Stimulated activated CD8-positive, alpha-beta memory T cell treated with anti-CD3 and anti-CD28 coated beads, Interleukin-15, amount 100 ng/mL, for 4 hours (primary cell): Measurements from ENCODE around the gene ADORA1.

Experiments
- DNase-seq, 2 donors: peaks; one replicate each; pipeline ENCODE4 v3.0.0-alpha.2; 2020; ENCODE audit warnings: low read depth in 2 of 2

The ADORA1 gene

GRCh38 chr1:203093754-203094410 lies 33.6 kb upstream of the ADORA1 start:
- no peak for DNase-seq

DNA sequence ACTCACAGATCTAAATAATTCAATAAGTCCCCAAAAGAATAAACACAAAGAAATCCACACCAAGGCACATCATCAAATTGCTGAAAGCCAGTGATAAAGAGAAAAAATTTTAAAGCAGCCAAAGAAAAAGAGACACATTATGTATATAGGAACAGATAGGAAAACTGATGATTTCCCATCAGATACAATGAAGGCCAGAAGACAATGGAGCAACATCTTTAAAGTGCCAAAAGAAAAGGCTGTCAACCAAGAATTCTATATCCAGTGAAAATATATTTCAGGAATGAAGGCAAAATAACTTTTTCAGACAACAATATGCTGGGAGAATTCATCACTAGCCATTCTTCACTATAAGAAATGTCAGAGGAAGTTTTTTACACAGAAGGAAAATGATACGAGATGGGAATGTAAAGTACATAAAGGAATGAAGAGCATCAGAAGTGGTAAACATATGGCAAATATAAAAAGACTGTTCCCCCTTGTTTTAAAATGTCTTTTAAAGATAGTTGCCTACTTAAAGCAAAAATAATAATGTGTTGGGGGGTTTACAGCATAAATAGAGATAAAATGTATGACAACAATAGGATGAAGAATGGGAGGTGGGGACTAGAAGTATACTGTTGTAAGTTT lies 32.4 kb upstream of the ADORA1 start:
- DNase-seq, result no peak

DNA sequence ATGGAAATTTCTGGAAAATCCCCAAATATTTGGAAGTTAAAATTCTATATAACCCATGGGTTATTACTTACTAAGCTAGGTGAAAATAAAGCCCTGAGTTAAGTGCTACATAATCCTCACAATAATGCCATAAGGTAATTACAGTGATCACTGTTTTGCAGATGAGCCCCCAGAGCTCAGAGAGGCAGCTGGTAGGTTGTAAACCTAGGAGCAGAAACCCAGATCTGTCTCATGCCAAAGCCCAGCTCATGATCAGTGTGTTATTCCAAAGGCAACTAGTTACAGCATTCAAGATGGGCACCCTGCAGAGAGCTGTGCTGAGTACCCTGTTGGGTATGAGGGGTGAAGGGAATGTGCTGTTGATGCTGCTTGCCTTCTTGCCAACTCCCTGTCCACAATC lies 31.0 kb upstream of the ADORA1 start:
- DNase-seq, result no peak

DNA sequence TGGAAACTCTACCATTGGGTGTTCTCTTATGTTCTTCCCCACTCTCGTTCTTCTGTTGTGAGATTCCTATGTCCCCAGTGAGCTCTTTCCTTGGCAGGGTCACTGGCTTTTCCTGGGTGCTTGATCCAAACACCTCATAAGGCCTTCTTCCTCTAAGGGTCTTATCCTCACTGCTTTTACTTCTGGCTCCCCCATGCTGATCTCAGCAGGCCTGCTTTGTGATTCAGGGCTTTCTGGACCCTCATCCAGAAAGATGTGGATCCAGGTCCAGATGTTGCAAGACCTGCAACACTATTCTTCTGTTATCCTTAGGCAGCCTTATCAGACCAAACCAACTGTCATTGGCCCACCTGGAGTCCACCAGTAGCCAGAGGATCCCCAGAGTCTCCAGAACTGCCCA lies 30.5 kb upstream of the ADORA1 start:
- DNase-seq, result no peak

GRCh38 chr1:203098445-203098844 lies 29.1 kb upstream of the ADORA1 start:
- DNase-seq, result no peak

DNA sequence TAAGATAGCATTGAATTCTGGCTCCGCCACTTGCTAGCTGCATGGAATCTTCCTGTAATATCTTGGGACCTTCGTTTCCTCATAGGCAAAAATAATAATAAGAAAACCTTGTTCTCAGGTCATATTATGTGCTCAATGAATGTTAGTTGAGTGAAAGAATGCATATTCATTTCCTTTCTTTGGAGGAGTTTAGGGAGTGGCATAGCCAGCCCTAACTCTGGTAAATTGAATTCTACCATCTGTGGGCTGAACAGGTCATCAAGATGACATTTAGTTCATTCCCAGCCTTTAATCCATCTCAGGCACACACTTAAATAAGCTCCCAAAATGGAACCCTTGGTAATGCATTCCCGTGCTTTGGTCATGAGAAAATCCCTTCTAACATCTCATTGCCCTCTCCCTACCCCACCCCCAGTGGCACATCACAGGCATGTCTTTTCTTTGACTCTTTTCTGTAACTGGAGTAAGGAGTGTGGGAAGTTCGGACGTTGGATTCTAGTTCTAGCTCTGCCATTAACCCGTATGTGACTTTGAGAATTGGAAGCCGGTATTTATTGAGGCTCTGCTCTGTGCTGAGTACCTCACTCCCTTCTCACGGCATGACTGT lies 28.5 kb upstream of the ADORA1 start:
- no peak for DNase-seq

- DNase-seq, result no peak
Observed at GRCh38 chr1:203099805-203100515, 27.6 kb upstream of the ADORA1 start.

DNA sequence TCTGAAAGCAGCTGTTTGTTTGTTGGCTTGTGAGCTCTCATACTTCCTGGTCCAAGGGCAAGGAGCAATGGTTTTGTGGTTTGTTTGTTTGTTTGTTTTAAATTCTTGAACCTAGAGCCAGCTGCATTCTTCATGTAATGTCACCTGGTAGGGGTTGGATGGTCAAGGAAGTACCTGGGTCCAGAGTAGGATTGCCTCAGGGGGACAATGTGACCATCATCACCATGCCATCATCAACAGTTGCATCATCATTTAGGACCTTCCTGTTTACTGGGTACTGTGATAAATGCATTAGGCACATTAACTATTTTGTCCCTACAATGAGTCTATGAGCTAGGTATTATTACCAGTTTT lies 27.0 kb upstream of the ADORA1 start:
- no peak for DNase-seq

- DNase-seq, result no peak
Observed at GRCh38 chr1:203101813-203102634, 25.5 kb upstream of the ADORA1 start.

DNA sequence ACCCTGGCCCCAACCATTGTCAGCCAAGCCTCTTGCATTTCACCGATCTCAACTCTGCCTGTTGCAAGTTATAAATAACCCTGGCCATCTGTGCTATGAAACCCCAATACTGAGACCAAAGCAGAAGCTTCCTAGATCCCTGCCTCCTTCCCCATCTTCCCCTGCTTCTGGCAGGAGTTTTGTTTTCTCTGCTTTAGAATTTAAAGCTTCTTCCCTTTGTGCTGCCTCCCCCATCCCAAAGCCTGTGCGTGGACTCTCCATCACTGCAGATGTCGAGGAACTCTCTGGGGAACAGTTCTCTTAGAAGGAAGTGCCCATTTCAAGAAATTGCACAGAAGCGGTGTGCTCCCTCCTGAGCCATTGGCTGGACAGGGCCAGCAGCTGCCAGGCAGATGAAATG lies 24.3 kb upstream of the ADORA1 start:
- no peak for DNase-seq

- DNase-seq, result no peak
Observed at GRCh38 chr1:203103829-203104495, 23.6 kb upstream of the ADORA1 start.

GRCh38 chr1:203104789-203105390 lies 22.6 kb upstream of the ADORA1 start:
- no peak for DNase-seq

GRCh38 chr1:203112475-203112874 lies 15.1 kb upstream of the ADORA1 start:
- no peak for DNase-seq

GRCh38 chr1:203113308-203113707 lies 14.2 kb upstream of the ADORA1 start:
- DNase-seq, result no peak

DNA sequence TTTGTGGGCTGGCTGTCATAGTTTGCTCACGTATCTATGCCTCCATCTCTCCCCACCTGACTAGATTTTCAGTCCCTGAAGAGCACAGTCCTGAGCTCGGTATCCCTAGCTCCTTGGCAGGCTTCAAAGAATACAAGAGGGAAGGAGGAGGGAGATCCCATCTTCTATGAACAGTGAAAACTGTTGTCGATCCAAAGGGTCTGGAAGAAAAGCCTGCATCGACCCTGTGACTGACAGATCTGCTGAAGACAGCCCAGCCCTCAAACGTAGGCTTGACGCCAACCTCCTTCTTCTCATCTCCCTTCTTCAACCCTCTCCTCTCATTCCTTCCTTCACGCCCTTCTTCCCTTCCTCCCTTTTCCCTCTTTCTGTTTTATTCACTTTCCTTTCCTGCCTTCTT lies 13.3 kb upstream of the ADORA1 start:
- no peak for DNase-seq

DNA sequence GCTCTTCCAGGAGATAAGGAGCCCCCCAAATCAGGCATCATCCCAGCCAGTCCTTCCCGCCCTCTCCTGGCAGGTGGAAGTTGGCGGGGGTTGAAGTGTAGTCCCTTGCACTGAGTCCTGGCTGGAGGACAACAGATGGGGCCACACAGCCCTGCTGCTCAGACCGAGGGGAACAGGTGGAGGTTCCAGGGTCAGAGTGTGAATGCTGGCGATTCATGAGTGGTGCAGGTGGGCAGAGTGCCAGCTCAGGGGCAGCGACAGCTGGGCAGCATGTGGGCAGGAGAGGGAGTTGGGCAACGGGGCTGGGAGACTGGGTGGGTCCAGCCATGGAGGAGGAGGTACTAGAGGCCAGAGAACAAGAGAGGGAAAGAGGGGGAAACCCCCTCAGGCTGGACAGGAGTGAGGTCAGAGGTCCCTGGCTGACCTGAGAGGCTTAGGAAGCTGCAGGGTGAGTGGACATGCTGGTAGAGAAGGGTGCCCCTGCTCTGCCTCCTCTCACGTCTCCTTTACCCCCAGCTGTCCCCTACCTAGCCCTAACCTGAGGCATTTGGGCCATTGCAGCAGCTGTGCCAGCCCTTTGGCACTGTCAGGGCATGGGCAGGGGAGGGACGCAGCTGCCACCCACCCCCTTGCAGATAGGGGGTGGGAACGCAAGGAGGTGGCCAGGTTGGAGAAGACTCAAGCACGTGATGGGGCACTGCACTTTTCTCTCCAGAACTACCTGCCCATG lies 11.3 kb upstream of the ADORA1 start:
- no peak for DNase-seq

- DNase-seq, result no peak
Observed at GRCh38 chr1:203117611-203118575, 9.6 kb upstream of the ADORA1 start.

DNA sequence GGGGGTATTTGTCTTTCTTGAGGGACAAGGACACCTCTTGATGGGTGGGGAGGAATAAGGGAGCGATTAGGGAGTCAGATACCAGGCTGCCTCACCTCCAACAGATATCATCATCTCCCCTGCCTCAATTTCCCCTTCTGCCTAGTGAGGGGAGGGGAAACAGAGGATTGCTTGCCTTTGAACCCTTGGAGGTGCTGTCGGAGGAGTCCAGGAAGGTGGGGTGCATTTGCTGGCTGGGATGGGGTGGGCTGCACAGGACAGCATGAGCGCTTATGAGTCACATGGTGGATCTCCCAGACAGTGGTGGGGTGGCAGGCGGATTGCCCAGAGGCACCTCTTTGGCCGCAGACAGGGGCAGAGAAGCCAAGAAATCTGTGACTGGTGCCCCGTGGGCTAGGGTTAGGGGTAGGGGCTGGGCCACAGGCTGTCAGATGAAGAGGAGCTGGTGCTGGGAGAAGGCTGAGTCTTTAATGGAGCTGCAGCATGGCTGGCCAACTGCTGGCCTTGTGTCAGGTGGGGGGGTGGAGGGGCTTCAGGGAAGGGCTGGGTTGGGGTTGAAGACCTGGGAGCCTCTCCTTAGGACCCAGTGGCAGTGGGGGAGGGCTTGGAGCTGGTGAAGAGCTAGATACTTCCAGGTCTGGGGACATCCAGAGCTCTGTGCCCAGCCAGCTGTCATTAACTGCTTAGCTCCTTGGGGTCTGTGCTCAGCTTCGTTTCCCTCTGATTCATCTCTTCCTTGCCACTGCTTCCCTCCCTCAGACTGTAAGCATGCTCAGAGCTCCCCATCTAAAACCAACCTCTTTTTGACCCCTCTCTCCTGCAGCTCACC lies 7.0 kb upstream of the ADORA1 start:
- no peak for DNase-seq
